HG03175 (cell line): Measurements from ENCODE around the gene ARSB.
"Not testable (repeated sequence)": the region's sequence is repeated elsewhere in the genome, so short reads cannot be mapped to it uniquely, and the experiment has no call there.

ENCODE experiments used
- ATAC-seq: cut with Tn5 transposase; IDR thresholded peaks from one replicate; pipeline ENCODE4 v1.9.1; 2021; ENCODE audit warnings: mild to moderate bottlenecking, moderate library complexity; ENCODE audit not compliant: unreplicated experiment

ARSB gene

DNA sequence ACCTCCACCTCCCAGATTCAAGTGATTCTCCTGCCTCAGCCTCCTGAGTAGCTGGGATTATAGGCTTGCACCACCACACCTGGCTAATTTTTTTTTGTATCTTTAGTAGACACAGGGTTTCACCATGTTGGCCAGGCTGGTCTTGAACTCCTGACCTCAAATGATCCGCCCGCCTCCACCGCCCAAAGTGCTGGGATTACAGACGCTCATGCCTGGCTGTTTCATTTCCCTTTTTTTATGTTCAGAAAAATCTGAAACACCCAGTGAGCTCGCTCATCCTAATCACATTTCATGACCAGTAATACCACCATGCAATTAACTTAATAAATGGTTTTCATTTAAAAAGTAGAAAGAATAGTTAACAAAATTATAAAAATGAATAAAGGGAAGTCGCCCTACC lies 252.4 kb downstream of the ARSB start:
- ATAC-seq = not testable (repeated sequence)

DNA sequence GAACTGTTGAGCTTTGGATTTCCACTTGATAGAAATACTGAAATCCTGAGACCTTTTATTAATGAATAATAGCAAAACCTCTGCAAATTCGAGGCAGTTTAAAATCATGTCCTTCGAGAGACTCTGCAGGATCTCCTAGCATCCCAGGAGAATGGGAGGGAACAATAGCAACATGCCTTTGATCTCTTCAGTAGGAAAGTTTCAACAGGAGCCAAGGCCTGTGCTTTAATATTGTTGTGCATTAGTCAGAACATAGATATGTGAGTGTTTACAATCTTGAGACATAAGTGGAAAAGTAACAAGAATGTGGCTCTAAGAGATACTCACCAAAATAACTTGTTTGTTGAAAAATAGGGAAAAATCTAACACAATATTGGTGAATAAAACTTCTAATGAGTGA lies 253.2 kb downstream of the ARSB start:
- ATAC-seq = no peak

DNA sequence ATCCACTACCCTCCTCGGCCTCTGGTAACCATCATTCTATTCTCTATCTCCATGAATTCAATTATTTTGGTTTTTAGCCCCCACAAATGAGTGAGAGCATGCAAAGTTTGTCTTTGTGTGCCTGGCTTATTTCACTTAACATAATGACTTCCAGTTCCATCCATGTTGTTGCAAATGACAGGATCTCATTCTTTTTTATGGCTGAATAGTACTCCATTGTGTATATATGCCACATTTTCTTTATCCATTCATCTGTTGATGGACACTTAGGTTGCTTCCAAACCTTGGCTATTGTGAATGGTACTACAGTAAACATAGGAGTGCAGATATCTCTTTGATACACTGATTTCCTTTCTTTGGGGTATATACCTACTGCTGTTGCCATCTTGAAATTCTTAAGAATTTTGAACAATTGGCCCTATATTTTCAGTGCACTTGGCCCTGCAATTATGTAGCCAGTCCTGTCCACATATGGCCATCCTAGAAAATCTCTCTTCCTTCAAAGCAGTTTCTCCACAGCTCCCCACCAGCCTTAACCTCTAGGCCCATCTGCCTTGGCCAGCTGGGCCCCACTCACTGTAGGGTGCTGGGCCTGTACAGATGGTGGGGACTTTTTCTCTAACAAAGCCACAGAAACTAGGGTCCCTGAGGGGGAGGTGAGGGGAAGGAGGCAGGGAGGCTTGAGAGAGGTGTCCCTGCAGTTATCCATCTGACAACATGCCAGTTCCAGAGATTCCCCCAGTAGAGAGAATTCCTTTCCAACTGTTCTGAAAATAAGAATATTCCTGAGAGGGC lies 254.6 kb downstream of the ARSB start:
- no peak for ATAC-seq

DNA sequence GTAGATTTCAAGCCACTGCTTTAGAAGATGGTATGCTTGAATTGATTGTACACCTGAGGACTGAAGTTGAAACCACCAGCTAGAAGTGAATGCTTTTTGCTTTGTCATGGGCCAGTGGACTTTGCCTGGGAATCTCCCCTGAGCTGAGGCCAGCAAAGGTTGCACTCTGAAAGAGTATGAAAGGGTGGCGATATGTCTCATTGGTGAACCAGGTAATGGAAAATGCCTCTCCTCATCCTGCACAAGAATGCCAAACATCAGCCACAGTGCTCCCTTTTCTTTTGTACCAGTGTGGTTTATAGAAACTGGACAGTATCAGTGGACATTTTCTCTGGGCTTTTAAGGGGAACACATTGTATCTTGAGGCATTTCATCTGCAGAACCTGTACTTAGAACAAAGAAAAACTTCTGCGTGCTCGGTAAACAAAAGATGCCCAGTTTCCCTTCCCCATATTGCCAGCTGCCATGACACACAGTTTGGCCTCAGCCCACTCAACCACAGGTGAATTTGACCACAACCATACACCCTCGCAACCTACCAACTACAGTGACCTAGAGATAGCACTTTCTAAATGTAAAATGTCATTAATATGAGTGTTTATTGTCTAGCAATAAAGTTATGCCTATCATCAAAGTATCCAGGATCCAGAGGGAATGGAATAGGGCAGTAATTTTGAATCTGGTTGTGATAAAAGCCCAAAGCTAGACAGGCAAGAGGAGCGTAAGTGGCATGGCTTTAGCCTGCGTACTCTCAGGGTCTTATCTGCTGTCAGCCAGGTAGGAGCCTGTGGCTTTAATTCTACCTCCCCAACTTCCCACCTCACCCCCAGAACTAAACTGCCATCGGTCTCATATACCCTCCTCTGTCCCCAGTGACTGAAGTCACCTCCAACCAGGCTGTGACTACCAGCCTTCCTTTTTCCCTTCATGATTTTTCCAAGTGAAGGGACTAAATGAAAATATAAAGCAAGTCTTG lies 257.0 kb downstream of the ARSB start:
- peak; percentile 88 for ATAC-seq
